Globus pallidus (tissue), 1 donor: ENCODE results near the gene AMOTL1.
"Not testable (repeated sequence)": the region's sequence is repeated elsewhere in the genome, so short reads cannot be mapped to it uniquely, and the experiment has no call there.

Experiments
- DNase-seq: peaks from one replicate; pipeline ENCODE4 v3.0.0-alpha.2; 2015; ENCODE audit warnings: low spot score

The AMOTL1 gene

DNA sequence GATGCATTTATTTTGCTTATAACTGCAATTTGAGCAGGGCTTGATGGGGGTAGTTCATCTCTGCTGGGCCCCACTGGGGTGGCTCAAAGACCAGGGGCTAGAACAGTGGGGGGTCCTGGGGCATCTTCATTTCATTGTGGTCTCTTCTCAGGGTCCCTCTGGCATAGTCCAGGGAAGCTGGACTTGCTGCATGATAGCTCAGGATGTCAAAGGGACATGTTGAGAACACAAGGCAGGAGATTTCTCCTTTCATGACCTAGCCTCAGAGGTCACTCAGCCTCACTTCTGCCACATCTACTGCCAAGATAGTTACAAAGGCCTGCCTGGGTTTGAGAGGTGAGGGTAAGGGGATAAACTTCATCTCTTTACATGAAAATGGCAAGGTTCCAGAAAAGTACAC is 115.7 kb downstream of the AMOTL1 start:
- DNase-seq, result no peak

GRCh38 chr11:94884376-94884775 is 116.2 kb downstream of the AMOTL1 start:
- DNase-seq, result peak; percentile 10

GRCh38 chr11:94885133-94885532 is 117.0 kb downstream of the AMOTL1 start:
- no peak for DNase-seq

DNA sequence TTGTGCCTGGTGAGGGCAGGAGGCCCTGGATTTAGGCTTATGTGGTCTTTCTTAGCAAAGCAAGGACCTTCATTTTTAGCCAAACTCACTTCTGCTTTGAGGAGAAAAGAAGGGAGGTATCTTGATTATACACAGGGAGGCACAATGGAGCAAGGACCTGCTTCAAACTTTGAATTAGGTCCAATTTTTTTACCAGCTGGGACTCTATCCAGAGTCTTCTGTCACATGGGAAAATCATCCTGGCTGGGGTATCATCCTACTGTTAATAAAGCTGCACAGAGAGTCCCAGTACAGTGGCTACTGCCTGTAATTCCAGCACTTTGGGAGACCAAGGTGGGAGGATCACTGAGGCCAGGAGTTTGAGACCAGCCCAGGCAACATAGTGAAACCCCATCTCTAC is 117.4 kb downstream of the AMOTL1 start:
- no peak for DNase-seq

- no peak for DNase-seq
Measured at GRCh38 chr11:94888204-94888603, 120.0 kb downstream of the AMOTL1 start.

- DNase-seq, result no peak
Measured at GRCh38 chr11:94895451-94895850, 127.3 kb downstream of the AMOTL1 start.

DNA sequence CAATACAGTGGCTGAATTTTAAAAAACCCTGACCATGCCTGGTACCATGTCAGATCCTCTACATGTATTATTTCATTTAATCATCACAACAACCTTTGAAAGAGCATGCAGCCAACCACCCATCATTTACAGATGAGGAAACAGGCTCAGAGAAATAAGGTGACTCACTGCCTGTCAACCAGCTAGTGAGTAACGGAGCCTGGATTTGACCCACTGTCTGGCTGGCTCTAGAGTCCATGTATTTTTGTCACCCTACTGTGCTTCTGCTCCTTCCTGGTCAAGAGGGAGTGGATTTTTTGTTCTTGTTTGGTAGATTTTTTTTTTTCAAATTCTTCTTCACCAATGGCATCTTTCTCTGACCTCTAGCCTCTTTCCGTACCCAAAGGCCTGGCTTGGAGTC is 127.8 kb downstream of the AMOTL1 start:
- no peak for DNase-seq

- DNase-seq, result peak; percentile 32
Measured at GRCh38 chr11:94897330-94897768, 129.2 kb downstream of the AMOTL1 start.

GRCh38 chr11:94907226-94907625 is 139.1 kb downstream of the AMOTL1 start:
- DNase-seq, result no peak

DNA sequence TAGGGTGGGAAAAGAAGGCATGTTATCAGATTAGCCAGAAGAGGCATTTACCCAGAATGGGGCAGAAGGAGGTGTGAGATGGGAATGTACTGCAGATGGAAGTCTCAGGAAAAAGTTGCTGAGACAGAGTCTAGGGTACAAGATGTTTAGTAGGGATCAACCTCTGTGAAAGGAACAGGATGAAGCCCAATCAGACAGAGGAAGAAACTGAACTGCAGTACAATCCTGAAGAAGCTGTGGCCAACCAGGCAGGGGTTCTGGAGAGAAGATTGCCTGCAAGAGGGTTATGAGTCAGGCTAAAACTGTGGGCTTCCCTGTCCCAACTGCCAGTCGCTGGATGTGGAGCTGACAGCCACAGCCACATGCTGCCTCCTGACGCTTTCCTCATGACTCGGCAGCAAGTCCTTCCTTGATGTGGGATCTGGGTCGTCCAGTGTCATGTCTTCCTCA is 141.2 kb downstream of the AMOTL1 start:
- no peak for DNase-seq

GRCh38 chr11:94910270-94910669 is 142.1 kb downstream of the AMOTL1 start:
- DNase-seq, result no peak

GRCh38 chr11:94910779-94911178 is 142.6 kb downstream of the AMOTL1 start:
- no peak for DNase-seq

GRCh38 chr11:94912806-94913205 is 144.7 kb downstream of the AMOTL1 start:
- no peak for DNase-seq

DNA sequence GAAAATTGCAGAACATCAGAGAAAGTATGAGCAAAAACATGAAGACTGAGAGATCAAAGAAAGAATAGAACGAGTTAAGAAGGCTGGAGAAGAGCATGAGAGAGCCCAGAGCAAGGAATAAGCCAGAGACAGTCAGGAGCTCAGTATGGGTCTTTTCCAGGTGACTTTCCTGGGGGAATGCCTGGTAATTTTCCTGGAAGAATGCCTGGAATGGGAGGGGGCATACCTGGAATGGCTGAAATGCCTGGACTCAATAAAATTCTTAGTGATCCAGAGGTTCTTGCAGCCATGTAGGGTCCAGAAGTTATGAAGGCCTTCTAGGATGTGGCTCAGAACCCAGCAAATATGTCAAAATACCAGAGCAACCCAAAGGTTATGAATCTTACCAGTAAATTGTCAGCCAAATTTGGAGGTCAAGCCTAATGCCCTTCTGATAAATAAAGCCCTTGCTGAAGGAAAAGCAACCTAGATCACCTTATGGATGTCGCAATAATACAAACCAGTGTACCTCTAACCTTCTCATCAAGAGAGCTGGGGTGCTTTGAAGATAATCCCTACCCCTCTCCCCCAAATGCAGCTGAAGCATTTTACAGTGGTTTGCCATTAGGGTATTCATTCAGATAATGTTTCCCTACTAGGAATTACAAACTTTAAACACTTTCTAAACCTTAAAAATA is 145.7 kb downstream of the AMOTL1 start:
- DNase-seq, result not testable (repeated sequence)

GRCh38 chr11:94920311-94920710 is 152.2 kb downstream of the AMOTL1 start:
- no peak for DNase-seq

GRCh38 chr11:94922321-94923003 is 154.3 kb downstream of the AMOTL1 start:
- DNase-seq, result peak; percentile 62

GRCh38 chr11:94923004-94923334 is 154.8 kb downstream of the AMOTL1 start:
- no peak for DNase-seq

- no peak for DNase-seq
Measured at GRCh38 chr11:94924171-94924572, 156.0 kb downstream of the AMOTL1 start.

GRCh38 chr11:94924612-94925011 is 156.5 kb downstream of the AMOTL1 start:
- no peak for DNase-seq

GRCh38 chr11:94925422-94926270 is 157.5 kb downstream of the AMOTL1 start:
- DNase-seq, result no peak

GRCh38 chr11:94926271-94926625 is 158.1 kb downstream of the AMOTL1 start:
- no peak for DNase-seq
